Stimulated activated CD8-positive, alpha-beta memory T cell treated with anti-CD3 and anti-CD28 coated beads, Interleukin-2, amount 100 ng/mL, for 1 hour (primary cell): ENCODE measurements around the gene LRIG1.
"Not testable (repeated sequence)": the region's sequence is repeated elsewhere in the genome, so short reads cannot be mapped to it uniquely, and the experiment has no call there.

Source experiments
- DNase-seq, 2 donors: peaks; one replicate each; pipeline ENCODE4 v3.0.0-alpha.2; 2020; ENCODE audit warnings: low read depth in 2 of 2

The LRIG1 gene

GRCh38 chr3:66421893-66422292 lies 78.9 kb downstream of the LRIG1 start:
- not testable (repeated sequence) for DNase-seq

GRCh38 chr3:66421144-66421543 lies 79.7 kb downstream of the LRIG1 start:
- DNase-seq, result not testable (repeated sequence)

GRCh38 chr3:66419036-66419435 lies 81.8 kb downstream of the LRIG1 start:
- no peak for DNase-seq

GRCh38 chr3:66418475-66418931 lies 82.3 kb downstream of the LRIG1 start:
- no peak for DNase-seq

- no peak for DNase-seq
These were observed 84.1 kb downstream of the LRIG1 start for GRCh38 chr3:66416556-66417304.

GRCh38 chr3:66415867-66416428 lies 84.9 kb downstream of the LRIG1 start:
- DNase-seq, result no peak

- DNase-seq, result no peak
These were observed 86.0 kb downstream of the LRIG1 start for GRCh38 chr3:66414846-66415245.

- DNase-seq, result no peak
These were observed 87.6 kb downstream of the LRIG1 start for GRCh38 chr3:66413151-66413751.

GRCh38 chr3:66411961-66412887 lies 88.6 kb downstream of the LRIG1 start:
- no peak for DNase-seq

GRCh38 chr3:66411474-66411873 lies 89.3 kb downstream of the LRIG1 start:
- DNase-seq, result no peak

GRCh38 chr3:66410976-66411375 lies 89.8 kb downstream of the LRIG1 start:
- no peak for DNase-seq

- no peak for DNase-seq
These were observed 90.8 kb downstream of the LRIG1 start for GRCh38 chr3:66409771-66410754.

- peak; percentile 44 to 56 for DNase-seq
These were observed 93.1 kb downstream of the LRIG1 start for GRCh38 chr3:66407611-66408218.

- DNase-seq, result no peak
These were observed 93.8 kb downstream of the LRIG1 start for GRCh38 chr3:66406831-66407610.

- DNase-seq, result no peak
These were observed 94.7 kb downstream of the LRIG1 start for GRCh38 chr3:66406163-66406562.

GRCh38 chr3:66405701-66406091 lies 95.1 kb downstream of the LRIG1 start:
- no peak for DNase-seq

- no peak for DNase-seq
These were observed 95.7 kb downstream of the LRIG1 start for GRCh38 chr3:66404903-66405700.

- DNase-seq, result no peak
These were observed 96.6 kb downstream of the LRIG1 start for GRCh38 chr3:66404197-66404596.
